Measurements from ENCODE around the gene SETD4. TPM values are rescaled to one million over a fixed set of nuclear protein-coding genes. Genes with fewer than 3 reads are reported as not detected.

The SETD4 gene
- total RNA-seq, 1 experiment from 2014 or later, result 22.7 TPM

GRCh38 chr21:36064085-36064460 is 3.7 kb upstream of the SETD4 start (continued):
- no peak for TF ChIP-seq YY1 (IDR thresholded peaks at IDR 0.05; ENCODE audit: extremely low read depth, insufficient replicate concordance, low read depth, low read length)

- Histone ChIP-seq H3K27me3 (ENCODE audit: insufficient read depth, low read length) (no peaks in the 10 kb centered on the region), H3K4me3 (replicated peaks in 1 of 2; ENCODE audit: low read depth in 1 of 2, low read length in 2 of 2) (no peak overlapping the region), H3K9me2 (ENCODE audit: insufficient read depth) (no peaks in the 10 kb centered on the region), H3K4me1 (ENCODE audit: control insufficient read depth in 1 of 2, insufficient read depth in 2 of 2, low read length in 2 of 2) (peaks cover 16 to 17% of the 10 kb centered on the region in 2 experiments; a peak in 3 of 4 replicates), H4K20me1 (ENCODE audit: insufficient read depth) (no peaks in the 10 kb centered on the region), H2AFZ (ENCODE audit: low read depth, low read length, poor library complexity, severe bottlenecking) (no peak overlapping the region), H3K9me3 (ENCODE audit: control insufficient read depth in 1 of 2, insufficient read depth in 1 of 2, low read depth in 1 of 2, low read length in 2 of 2) (no peaks in the 10 kb centered on the region), H3K4me2 (ENCODE audit: low read length) (no peak overlapping the region), H3K9ac (ENCODE audit: low read length) (no peak overlapping the region), H3K27ac (ENCODE audit: low read depth, low read length) (no peak overlapping the region), H3K36me3 (ENCODE audit: control insufficient read depth in 1 of 2, insufficient read depth in 2 of 2, low read length in 2 of 2) (no peaks in the 10 kb centered on the region), H3K79me2 (ENCODE audit: insufficient read depth, low read length) (peaks cover 12% of the 10 kb centered on the region)
- CTCF ChIA-PET, result no interaction called here
- RAD21 ChIA-PET (ENCODE audit: low non-redundant PET in 1 of 2, low total read pairs in 2 of 2, uncharacterized antibody in 2 of 2, unreplicated experiment in 2 of 2), result no interaction called here
- no peak for ATAC-seq
- no peak for DNase-seq (ENCODE audit: low read depth, low spot score)
- TF ChIP-seq ZFX (IDR thresholded peaks at IDR 0.05) (no peak), CBX3 (IDR thresholded peaks at IDR 0.05; ENCODE audit: low read depth) (no peak)
- TF ChIP-seq, protein P1, sequence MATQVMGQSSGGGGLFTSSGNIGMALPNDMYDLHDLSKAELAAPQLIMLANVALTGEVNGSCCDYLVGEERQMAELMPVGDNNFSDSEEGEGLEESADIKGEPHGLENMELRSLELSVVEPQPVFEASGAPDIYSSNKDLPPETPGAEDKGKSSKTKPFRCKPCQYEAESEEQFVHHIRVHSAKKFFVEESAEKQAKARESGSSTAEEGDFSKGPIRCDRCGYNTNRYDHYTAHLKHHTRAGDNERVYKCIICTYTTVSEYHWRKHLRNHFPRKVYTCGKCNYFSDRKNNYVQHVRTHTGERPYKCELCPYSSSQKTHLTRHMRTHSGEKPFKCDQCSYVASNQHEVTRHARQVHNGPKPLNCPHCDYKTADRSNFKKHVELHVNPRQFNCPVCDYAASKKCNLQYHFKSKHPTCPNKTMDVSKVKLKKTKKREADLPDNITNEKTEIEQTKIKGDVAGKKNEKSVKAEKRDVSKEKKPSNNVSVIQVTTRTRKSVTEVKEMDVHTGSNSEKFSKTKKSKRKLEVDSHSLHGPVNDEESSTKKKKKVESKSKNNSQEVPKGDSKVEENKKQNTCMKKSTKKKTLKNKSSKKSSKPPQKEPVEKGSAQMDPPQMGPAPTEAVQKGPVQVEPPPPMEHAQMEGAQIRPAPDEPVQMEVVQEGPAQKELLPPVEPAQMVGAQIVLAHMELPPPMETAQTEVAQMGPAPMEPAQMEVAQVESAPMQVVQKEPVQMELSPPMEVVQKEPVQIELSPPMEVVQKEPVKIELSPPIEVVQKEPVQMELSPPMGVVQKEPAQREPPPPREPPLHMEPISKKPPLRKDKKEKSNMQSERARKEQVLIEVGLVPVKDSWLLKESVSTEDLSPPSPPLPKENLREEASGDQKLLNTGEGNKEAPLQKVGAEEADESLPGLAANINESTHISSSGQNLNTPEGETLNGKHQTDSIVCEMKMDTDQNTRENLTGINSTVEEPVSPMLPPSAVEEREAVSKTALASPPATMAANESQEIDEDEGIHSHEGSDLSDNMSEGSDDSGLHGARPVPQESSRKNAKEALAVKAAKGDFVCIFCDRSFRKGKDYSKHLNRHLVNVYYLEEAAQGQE (IDR thresholded peaks at IDR 0.05; ENCODE audit: low read depth), result no peak
- POLR2A ChIA-PET, result no interaction called here
- intact Hi-C loops (cut with micrococcal nuclease), result loop anchor here (5.0 kb wide), 1 partner anchor 49 kb away; no protein-coding TSS in a partner anchor
- no TSS peak for BruUV-seq (replicated peaks)
These were observed 3.2 kb upstream of the SETD4 start for GRCh38 chr21:36063375-36064084.
